Upper lobe of right lung (tissue), 1 donor: ENCODE results near the gene ARID4B. TPM values are rescaled to one million over a fixed set of nuclear protein-coding genes. Genes with fewer than 3 reads are reported as not detected.

ENCODE experiments used
- ATAC-seq: fragments of 200-7000 bp; cut with Tn5 transposase; one replicate; pipeline ENCODE4 v1.9.1; 2020; ENCODE audit warnings: mild to moderate bottlenecking, moderate library complexity
- DNase-seq: peaks from one replicate; pipeline ENCODE4 v3.0.0-alpha.2; 2020
- H3K27ac ChIP-seq: fragments of 200-600 bp; one replicate; pipeline ENCODE4 v1.8.0; 2022
- H3K27me3 ChIP-seq: fragments of 200-600 bp; one replicate; pipeline ENCODE4 v1.8.0; 2022; ENCODE audit warnings: mild to moderate bottlenecking
- H3K36me3 ChIP-seq: fragments of 200-600 bp; one replicate; pipeline ENCODE4 v1.8.0; 2022
- H3K4me1 ChIP-seq: fragments of 200-600 bp; one replicate; pipeline ENCODE4 v1.8.0; 2022
- H3K4me3 ChIP-seq: fragments of 200-600 bp; one replicate; pipeline ENCODE4 v1.8.0; 2022; ENCODE audit warnings: mild to moderate bottlenecking
- H3K9me3 ChIP-seq: fragments of 200-600 bp; one replicate; pipeline ENCODE4 v1.8.0; 2022
- intact Hi-C: fragments of 100-400 bp; cut with DNase I; formaldehyde crosslinking; loops from one replicate; pipeline ENCODE4 v1.11.0; 2022
- total RNA-seq: library from RNA; stranded (reverse); fragmentation: NEBNext Ultra II Directional; extraction: Animal tissue kit (Norgen Biotek cat#: 25700); gene quantifications from one replicate; pipeline ENCODE4 v1.2.1, GENCODE V29; 2021
- TF ChIP-seq, protein P1 (sequence below): fragments of 200-600 bp; IDR thresholded peaks from one replicate; pipeline ENCODE4 v1.8.0; 2022; ENCODE audit warnings: antibody characterized with exemption
- donor health status: DM: no; HTN: yes; CAD: no; lungs with severe emphysema.

ARID4B gene
- total RNA-seq, 1 donor from 2014 or later, result 38.7 TPM

- Histone ChIP-seq H3K27me3 (no peaks in the 10 kb centered on the region), H3K4me1 (peaks cover 10% of the 10 kb centered on the region), H3K27ac (no peak overlapping the region), H3K36me3 (no peaks in the 10 kb centered on the region), H3K9me3 (no peaks in the 10 kb centered on the region), H3K4me3 (no peak overlapping the region)
- ATAC-seq (peak; percentile 28), DNase-seq (no peak)
- intact Hi-C loops, result no loop called here
- TF ChIP-seq, protein P1, sequence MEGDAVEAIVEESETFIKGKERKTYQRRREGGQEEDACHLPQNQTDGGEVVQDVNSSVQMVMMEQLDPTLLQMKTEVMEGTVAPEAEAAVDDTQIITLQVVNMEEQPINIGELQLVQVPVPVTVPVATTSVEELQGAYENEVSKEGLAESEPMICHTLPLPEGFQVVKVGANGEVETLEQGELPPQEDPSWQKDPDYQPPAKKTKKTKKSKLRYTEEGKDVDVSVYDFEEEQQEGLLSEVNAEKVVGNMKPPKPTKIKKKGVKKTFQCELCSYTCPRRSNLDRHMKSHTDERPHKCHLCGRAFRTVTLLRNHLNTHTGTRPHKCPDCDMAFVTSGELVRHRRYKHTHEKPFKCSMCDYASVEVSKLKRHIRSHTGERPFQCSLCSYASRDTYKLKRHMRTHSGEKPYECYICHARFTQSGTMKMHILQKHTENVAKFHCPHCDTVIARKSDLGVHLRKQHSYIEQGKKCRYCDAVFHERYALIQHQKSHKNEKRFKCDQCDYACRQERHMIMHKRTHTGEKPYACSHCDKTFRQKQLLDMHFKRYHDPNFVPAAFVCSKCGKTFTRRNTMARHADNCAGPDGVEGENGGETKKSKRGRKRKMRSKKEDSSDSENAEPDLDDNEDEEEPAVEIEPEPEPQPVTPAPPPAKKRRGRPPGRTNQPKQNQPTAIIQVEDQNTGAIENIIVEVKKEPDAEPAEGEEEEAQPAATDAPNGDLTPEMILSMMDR, result no peak
These were observed 47.5 kb downstream of the ARID4B start for GRCh38 chr1:235280467-235280866.

DNA sequence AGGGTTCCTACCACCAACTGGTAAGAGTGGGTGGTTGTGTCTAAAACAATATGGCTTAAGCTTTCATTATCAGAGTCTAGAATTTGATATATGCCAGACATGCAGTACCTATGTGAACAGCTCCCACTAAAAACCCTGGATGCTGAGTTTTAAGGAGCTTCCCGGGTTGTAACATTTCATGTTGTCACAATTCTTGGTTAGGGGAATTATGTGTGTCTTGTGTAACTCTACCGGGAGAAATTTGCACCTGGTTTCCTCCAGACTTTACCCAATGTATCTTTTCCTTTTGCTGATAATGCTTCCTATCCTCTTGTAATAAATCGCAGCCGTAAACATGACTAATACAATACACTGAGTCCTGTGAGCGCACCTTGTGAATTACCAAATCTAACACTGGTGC lies 48.3 kb downstream of the ARID4B start:
- no peak for DNase-seq
- no peaks in the 10 kb centered on the region for H3K9me3 ChIP-seq
- intact Hi-C loops, result no loop called here
- no peak overlapping the region for H3K4me3 ChIP-seq
- no peaks in the 10 kb centered on the region for H3K27me3 ChIP-seq
- peaks cover 12% of the 10 kb centered on the region for H3K4me1 ChIP-seq
- H3K27ac ChIP-seq, result no peak overlapping the region
- H3K36me3 ChIP-seq, result no peaks in the 10 kb centered on the region
- TF ChIP-seq, protein P1, result no peak
- ATAC-seq, result no peak

DNA sequence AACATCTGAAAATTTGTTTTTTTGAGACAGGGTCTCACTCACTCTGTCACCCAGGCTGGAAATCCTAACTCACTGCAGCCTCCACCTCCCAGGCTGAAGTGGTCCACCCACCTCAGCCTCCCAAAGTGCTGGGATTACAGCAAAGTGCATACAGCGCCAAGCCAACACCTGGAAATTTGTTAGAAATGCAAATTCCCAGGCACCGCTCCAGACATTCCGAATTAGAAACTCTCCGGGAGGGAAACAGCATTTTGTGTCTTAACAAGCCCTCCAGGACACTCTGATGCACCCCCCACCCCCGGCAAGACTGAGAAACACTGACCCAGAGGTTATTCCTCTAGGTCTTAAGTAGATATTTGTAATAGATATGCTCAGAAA lies 49.1 kb downstream of the ARID4B start:
- Histone ChIP-seq H3K4me1 (peaks cover 17% of the 10 kb centered on the region), H3K9me3 (no peaks in the 10 kb centered on the region), H3K27ac (no peak overlapping the region), H3K4me3 (no peak overlapping the region), H3K36me3 (no peaks in the 10 kb centered on the region), H3K27me3 (no peaks in the 10 kb centered on the region)
- TF ChIP-seq, protein P1, result no peak
- DNase-seq (no peak), ATAC-seq (no peak)
- intact Hi-C loops, result no loop called here

DNA sequence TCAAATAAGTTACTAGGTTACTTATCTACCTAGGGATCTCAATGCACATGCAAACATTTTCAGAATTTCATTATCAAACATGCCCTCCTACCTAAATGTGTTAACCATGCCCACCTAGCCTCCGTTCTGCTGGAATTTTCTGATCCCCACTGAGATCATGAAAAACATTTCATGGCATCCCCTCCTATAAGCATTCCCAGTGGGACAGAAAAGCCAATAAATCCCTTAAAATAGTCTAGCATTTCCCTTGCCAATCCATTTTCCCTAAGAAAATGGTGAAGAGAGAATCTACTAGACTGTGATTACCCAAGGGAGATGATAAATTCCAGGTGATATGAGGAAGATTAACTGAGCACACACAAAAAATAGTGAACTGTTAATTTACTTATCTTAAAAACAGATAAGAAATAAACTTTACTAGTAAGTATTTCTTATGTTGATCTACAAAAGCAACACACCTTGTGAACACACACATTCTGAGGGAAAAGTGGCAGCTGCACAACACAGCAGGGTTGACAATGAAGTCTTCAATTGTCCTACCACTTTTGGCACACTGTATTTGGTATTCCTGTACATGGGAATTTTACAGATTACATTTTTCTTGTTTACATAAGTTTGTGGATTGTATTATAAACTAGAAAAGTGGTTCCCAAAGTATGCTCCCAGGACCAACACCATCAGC lies 49.6 kb downstream of the ARID4B start:
- ATAC-seq (no peak), DNase-seq (no peak)
- Histone ChIP-seq H3K9me3 (no peaks in the 10 kb centered on the region), H3K4me1 (peaks cover 17% of the 10 kb centered on the region), H3K4me3 (no peak overlapping the region), H3K27ac (no peak overlapping the region), H3K27me3 (no peaks in the 10 kb centered on the region), H3K36me3 (no peaks in the 10 kb centered on the region)
- TF ChIP-seq, protein P1, result no peak
- intact Hi-C loops, result no loop called here

- Histone ChIP-seq H3K36me3 (no peaks in the 10 kb centered on the region), H3K27me3 (no peaks in the 10 kb centered on the region), H3K9me3 (no peaks in the 10 kb centered on the region), H3K4me1 (peaks cover 17% of the 10 kb centered on the region), H3K4me3 (no peak overlapping the region), H3K27ac (no peak overlapping the region)
- ATAC-seq (no peak), DNase-seq (no peak)
- TF ChIP-seq, protein P1, result no peak
- intact Hi-C loops, result no loop called here
These were observed 50.3 kb downstream of the ARID4B start for GRCh38 chr1:235277709-235278108.

GRCh38 chr1:235275836-235276235 lies 52.1 kb downstream of the ARID4B start:
- ATAC-seq, result no peak
- TF ChIP-seq, protein P1, result no peak
- Histone ChIP-seq H3K4me1 (peaks cover 18% of the 10 kb centered on the region), H3K27me3 (no peaks in the 10 kb centered on the region), H3K27ac (no peak overlapping the region), H3K4me3 (no peak overlapping the region), H3K9me3 (no peaks in the 10 kb centered on the region), H3K36me3 (no peaks in the 10 kb centered on the region)
- no peak for DNase-seq
- intact Hi-C loops, result no loop called here
